IMR-90 (cell line): ENCODE data around the gene AAK1. TPM values are rescaled to one million over a fixed set of nuclear protein-coding genes. Genes with fewer than 3 reads are reported as not detected.

Experiments
- ATAC-seq: fragments of 200-7000 bp; cut with Tn5 transposase; 2 replicates; pipeline ENCODE4 v1.9.1; 2020; ENCODE audit warnings: low read depth, mild to moderate bottlenecking, moderate library complexity
- BruUV-seq: library from RNA; stranded (reverse); fragments of 400-500 nt; replicated peaks from 2 replicates; lab custom pipeline; 2021; lab: Mats Ljungman, UMichigan
- CTCF ChIA-PET: fragments of 300-600 bp; formaldehyde crosslinking; extraction: SDS; loops from one replicate; lab custom pipeline; 2021; ENCODE audit warnings: antibody characterized with exemption; lab: Yijun Ruan, JAX
- POLR2A ChIA-PET: fragments of 300-600 bp; sonication (Branson Sonifier 250); formaldehyde crosslinking; loops from one replicate; lab custom pipeline; 2022; ENCODE audit warnings: antibody characterized with exemption; ENCODE audit not compliant: unreplicated experiment; lab: Charles Lee
- DNase-seq: peaks from one replicate; pipeline ENCODE4 v3.0.0; 2013
- H2AFZ ChIP-seq: replicated peaks from 2 replicates; pipeline ENCODE3; 2013; ENCODE audit warnings: low read length, mild to moderate bottlenecking; ENCODE audit not compliant: poor library complexity
- H2AK5ac ChIP-seq: 2 replicates; pipeline ENCODE4 v1.6.1; 2013; ENCODE audit warnings: low read depth, low read length, inconsistent platforms
- H2AK9ac ChIP-seq: replicated peaks from 2 replicates; pipeline ENCODE3; 2013; ENCODE audit warnings: mild to moderate bottlenecking, low read depth, low read length, moderate library complexity; ENCODE audit not compliant: poor library complexity
- H2BK120ac ChIP-seq: 2 replicates; pipeline ENCODE4 v1.6.1; 2013; ENCODE audit warnings: low read depth, low read length, inconsistent platforms
- H2BK15ac ChIP-seq: 3 replicates; pipeline ENCODE4 v1.6.1; 2013; ENCODE audit warnings: low read depth, low read length, inconsistent platforms
- H2BK20ac ChIP-seq: 2 replicates; pipeline ENCODE4 v1.6.1; 2013; ENCODE audit warnings: low read depth, mild to moderate bottlenecking, inconsistent platforms, low read length, moderate library complexity
- H2BK5ac ChIP-seq: 2 replicates; pipeline ENCODE4 v1.6.1; 2013; ENCODE audit warnings: mild to moderate bottlenecking, low read depth, low read length, inconsistent platforms; ENCODE audit not compliant: poor library complexity, severe bottlenecking
- H3K14ac ChIP-seq: replicated peaks from 2 replicates; pipeline ENCODE4 v1.6.1; 2013; ENCODE audit warnings: low read depth, low read length, inconsistent platforms
- H3K18ac ChIP-seq: 2 replicates; pipeline ENCODE4 v1.6.1; 2013; ENCODE audit warnings: low read depth, low read length, control low read depth
- H3K23ac ChIP-seq: 2 replicates; pipeline ENCODE4 v1.6.1; 2013; ENCODE audit warnings: low read depth, low read length, inconsistent platforms
- H3K27ac ChIP-seq: 2 replicates; pipeline ENCODE4 v1.5.1; 2013; ENCODE audit warnings: mild to moderate bottlenecking, control low read depth, low read length; ENCODE audit not compliant: insufficient read depth
- H3K27me3 ChIP-seq: 2 replicates; pipeline ENCODE4 v1.6.1; 2013; ENCODE audit warnings: low read length; ENCODE audit not compliant: control insufficient read depth, insufficient read depth
- H3K36me3 ChIP-seq: 2 replicates; pipeline ENCODE4 v1.6.1; 2013; ENCODE audit warnings: low read length, mixed read lengths; ENCODE audit not compliant: control insufficient read depth, insufficient read depth
- H3K4ac ChIP-seq: 2 replicates; pipeline ENCODE4 v1.6.1; 2013; ENCODE audit warnings: low read depth, low read length, inconsistent platforms
- H3K4me1 ChIP-seq: 2 replicates; pipeline ENCODE4 v1.6.1; 2013; ENCODE audit warnings: low read length, mixed read lengths; ENCODE audit not compliant: control insufficient read depth, insufficient read depth
- H3K4me2 ChIP-seq: 2 replicates; pipeline ENCODE4 v1.6.1; 2013; ENCODE audit warnings: low read depth, mild to moderate bottlenecking, control low read depth, low read length, moderate library complexity
- H3K4me3 ChIP-seq: 2 replicates; pipeline ENCODE4 v1.5.1; 2013; ENCODE audit warnings: low read depth, mild to moderate bottlenecking, control low read depth, low read length, moderate library complexity; ENCODE audit not compliant: insufficient read depth
- H3K56ac ChIP-seq: 2 replicates; pipeline ENCODE4 v1.6.1; 2013; ENCODE audit warnings: low read length, inconsistent platforms; ENCODE audit not compliant: insufficient read depth; ENCODE audit errors: extremely low read depth
- H3K79me1 ChIP-seq, 2 experiments: 2 replicates each; pipeline ENCODE4 v1.6.1; 2013; ENCODE audit warnings: low read length in 2 of 2, inconsistent platforms in 1 of 2, low read depth in 1 of 2
- H3K9ac ChIP-seq: 2 replicates; pipeline ENCODE4 v1.6.1; 2013; ENCODE audit warnings: low read depth, low read length, control low read depth
- H3K9me1 ChIP-seq: 2 replicates; pipeline ENCODE4 v1.6.1; 2013; ENCODE audit warnings: low read length, inconsistent platforms; ENCODE audit not compliant: insufficient read depth
- H3K9me3 ChIP-seq: 2 replicates; pipeline ENCODE4 v1.6.1; 2013; ENCODE audit warnings: low read length; ENCODE audit not compliant: control insufficient read depth, insufficient read depth
- H4K20me1 ChIP-seq: 2 replicates; pipeline ENCODE4 v1.6.1; 2013; ENCODE audit warnings: low read length, inconsistent platforms; ENCODE audit not compliant: insufficient read depth
- H4K5ac ChIP-seq: 2 replicates; pipeline ENCODE4 v1.6.1; 2013; ENCODE audit warnings: mild to moderate bottlenecking, low read depth, low read length, control low read depth
- H4K8ac ChIP-seq, 2 experiments: 2 replicates each; pipeline ENCODE4 v1.6.1; 2013; ENCODE audit warnings: low read depth in 2 of 2, low read length in 2 of 2, control low read depth in 1 of 2, inconsistent platforms in 1 of 2
- H4K91ac ChIP-seq: 2 replicates; pipeline ENCODE4 v1.6.1; 2013; ENCODE audit warnings: low read depth, low read length, inconsistent platforms; ENCODE audit not compliant: insufficient read depth
- BHLHE40 ChIP-seq: fragments of 150-350 bp; IDR thresholded peaks from 2 replicates; pipeline ENCODE4 v1.6.1; 2016; ENCODE audit warnings: mild to moderate bottlenecking, low read depth, low read length
- CEBPB ChIP-seq: IDR thresholded peaks from 2 replicates; pipeline ENCODE4 v1.6.1; 2012; ENCODE audit warnings: low read depth, low read length, improper control_type of control experiment
- FOS ChIP-seq: fragments of 150-350 bp; IDR thresholded peaks from 2 replicates; pipeline ENCODE4 v1.6.1; 2016; ENCODE audit warnings: low read depth, low read length
- MAFK ChIP-seq: IDR thresholded peaks from 2 replicates; pipeline ENCODE4 v1.6.1; 2012; ENCODE audit warnings: low read depth, low read length, improper control_type of control experiment
- MAZ ChIP-seq: IDR thresholded peaks from 2 replicates; pipeline ENCODE4 v1.6.1; 2012; ENCODE audit warnings: low read depth, mild to moderate bottlenecking, low read length, improper control_type of control experiment, moderate library complexity, borderline replicate concordance
- POLR2A ChIP-seq: IDR thresholded peaks from 2 replicates; pipeline ENCODE4 v1.6.1; 2012; ENCODE audit warnings: mild to moderate bottlenecking, low read depth, low read length
- RAD21 ChIP-seq: IDR thresholded peaks from 2 replicates; pipeline ENCODE4 v1.6.1; 2012; ENCODE audit warnings: low read length, improper control_type of control experiment
- RFX5 ChIP-seq: IDR thresholded peaks from 2 replicates; pipeline ENCODE4 v1.8.0; 2012; ENCODE audit warnings: low read depth, mild to moderate bottlenecking, low read length, moderate library complexity
- WGBS, 2 experiments: methylation state at CpG; one replicate each; pipeline versions ENCODE4 v1.1.5 to v1.1.7; 2013; ENCODE audit warnings: missing lambda C conversion rate in 2 of 2; ENCODE audit not compliant: insufficient read length in 1 of 2; ENCODE audit errors: extremely low coverage in 2 of 2; 5-methylcytosine and 5-hydroxymethylcytosine counted together
- dilution Hi-C: fragments of 300-500 bp; cut with HindIII; formaldehyde crosslinking; loops from one replicate; pipeline ENCODE4 v1.14.3; 2018; ENCODE audit warnings: low sequenced_read_pairs; ENCODE audit not compliant: unreplicated experiment
- in situ Hi-C: fragments of 300-500 bp; cut with MboI; formaldehyde crosslinking; loops from 3 replicates; pipeline ENCODE4 v1.14.3; 2019; ENCODE audit warnings: low sequenced_read_pairs, inconsistent platforms, mixed read lengths
- intact Hi-C: fragments of 100-400 bp; cut with micrococcal nuclease; formaldehyde crosslinking; loops from 2 replicates; pipeline ENCODE4 v1.10.0; 2022
- polyA plus RNA-seq, 3 experiments: library from polyadenylated mRNA; depleted of rRNA; stranded (reverse); fragments of >200 nt; gene quantifications; 2 replicates each; pipeline ENCODE4 v1.2.3, GENCODE V29; 2012; ENCODE audit warnings: low replicate concordance in 1 of 3
- total RNA-seq: library from RNA; depleted of rRNA; stranded (reverse); fragments of >200 nt; gene quantifications from 2 replicates; pipeline ENCODE4 v1.2.3, GENCODE V29; 2012

The AAK1 gene
- total and polyA plus RNA-seq, 2 of the 4 experiments (the other 2 are of a cell fraction): 21.9 to 26.5 TPM

- no peak overlapping the region for H3K18ac ChIP-seq
- peaks cover 12% of the 10 kb centered on the region for H3K4me1 ChIP-seq
- H3K23ac ChIP-seq: peak overlapping the region; percentile 15
- H3K56ac ChIP-seq: peak overlapping the region; percentile 46; the same call in 1 of the 2 replicates
- peak overlapping the region; percentile 79; the same call in 1 of the 2 replicates for H3K27ac ChIP-seq
- H2BK20ac ChIP-seq: no peak overlapping the region
- no peak overlapping the region for H3K4me3 ChIP-seq
- ChIA-PET POLR2A (interaction anchor here (0.8 kb wide), 1 partner anchor 24 kb away, joined by 3 read pairs; no protein-coding TSS in a partner anchor), CTCF (interaction anchor here (0.6 to 1.4 kb wide), 3 partner anchors 13 to 510 kb away, joined by 3 to 4 read pairs (median 3); no protein-coding TSS in a partner anchor)
- no peak overlapping the region for H2AK9ac ChIP-seq
- H3K14ac ChIP-seq: peak overlapping the region; percentile 27; the same call in 1 of the 2 replicates
- peak overlapping the region in 1 of 2 experiments; percentile 6; a peak in 1 of 4 replicates for H4K8ac ChIP-seq
- in situ Hi-C loops: no loop called here
- no peak for TF ChIP-seq CEBPB
- TF ChIP-seq POLR2A: no peak
- no peak for TF ChIP-seq FOS
- TF ChIP-seq RFX5: no peak
- no peak for TF ChIP-seq MAZ
- TF ChIP-seq BHLHE40: no peak
- no peak for TF ChIP-seq RAD21
- no peak for TF ChIP-seq MAFK
- intact Hi-C loops: no loop called here
- H2BK5ac ChIP-seq: peak overlapping the region; percentile 0
- H3K36me3 ChIP-seq: peaks cover 41% of the 10 kb centered on the region
- DNase-seq (peak; percentile 24), ATAC-seq (peak; percentile 58)
- no TSS peak for BruUV-seq
- no peak overlapping the region for H2BK15ac ChIP-seq
- H4K91ac ChIP-seq: no peak overlapping the region
- H3K4me2 ChIP-seq: peak overlapping the region; percentile 13
- H3K27me3 ChIP-seq: no peaks in the 10 kb centered on the region
- H3K9me3 ChIP-seq: no peaks in the 10 kb centered on the region
- no CpG with 5 or more reads among the region's 1 CpG for WGBS, 2 experiments
- H2AK5ac ChIP-seq: no peak overlapping the region
- H4K5ac ChIP-seq: no peak overlapping the region; the same call in 1 of the 2 replicates
- H3K9ac ChIP-seq: no peak overlapping the region
- H3K79me1 ChIP-seq: peaks cover 21 to 52% of the 10 kb centered on the region in 2 experiments
- peaks cover 10% of the 10 kb centered on the region for H3K9me1 ChIP-seq
- dilution Hi-C loops: no loop called here
- H4K20me1 ChIP-seq: peaks cover 10% of the 10 kb centered on the region; the same call in 1 of the 2 replicates
- 0 out of 2 replicates have a peak overlapping the region, but pooled peaks have one; percentile 10 for H2BK120ac ChIP-seq
- H3K4ac ChIP-seq: peak overlapping the region; percentile 1; the same call in 1 of the 2 replicates
- no peak overlapping the region for H2AFZ ChIP-seq
Measured at GRCh38 chr2:69514819-69515218, 128.7 kb downstream of the AAK1 start.
